HFF-Myc (cell line): ENCODE measurements around the gene KCNC1.

Experiments
- DNase-seq: peaks from one replicate; pipeline ENCODE4 v3.0.0-alpha.2; 2011; ENCODE audit warnings: low read depth; ENCODE audit errors: extremely low read depth
- H3K4me3 ChIP-seq: replicated peaks from 2 replicates; pipeline ENCODE4 v1.5.1; 2011; ENCODE audit warnings: low read depth, mild to moderate bottlenecking, control low read depth, low read length
- TF ChIP-seq, protein P1 (sequence below): IDR thresholded peaks from 2 replicates; pipeline ENCODE4 v1.5.1; 2012; ENCODE audit warnings: mild to moderate bottlenecking, low read depth, low read length, control low read depth; ENCODE audit errors: missing control alignments

Gene KCNC1

DNA sequence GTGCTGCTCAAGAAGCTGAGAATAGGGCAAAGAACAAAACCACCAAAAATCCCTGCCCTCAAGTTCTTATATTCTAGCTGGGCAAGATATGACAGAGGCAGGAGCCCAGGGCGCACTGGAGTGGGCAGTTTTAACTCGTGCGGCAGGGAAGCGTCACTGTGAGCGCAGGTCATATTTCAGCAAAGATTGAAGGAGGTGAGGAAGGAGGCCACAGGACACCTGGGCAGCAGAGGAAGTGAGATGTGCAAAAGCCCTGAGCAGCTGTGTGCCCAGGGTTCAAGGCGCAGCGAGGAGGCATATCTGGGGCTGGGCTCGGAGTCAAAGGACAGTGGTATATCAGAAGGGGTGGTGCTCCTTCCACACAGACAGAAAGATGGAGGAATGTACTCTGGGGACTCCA is 13.5 kb downstream of the KCNC1 start:
- TF ChIP-seq, protein P1, sequence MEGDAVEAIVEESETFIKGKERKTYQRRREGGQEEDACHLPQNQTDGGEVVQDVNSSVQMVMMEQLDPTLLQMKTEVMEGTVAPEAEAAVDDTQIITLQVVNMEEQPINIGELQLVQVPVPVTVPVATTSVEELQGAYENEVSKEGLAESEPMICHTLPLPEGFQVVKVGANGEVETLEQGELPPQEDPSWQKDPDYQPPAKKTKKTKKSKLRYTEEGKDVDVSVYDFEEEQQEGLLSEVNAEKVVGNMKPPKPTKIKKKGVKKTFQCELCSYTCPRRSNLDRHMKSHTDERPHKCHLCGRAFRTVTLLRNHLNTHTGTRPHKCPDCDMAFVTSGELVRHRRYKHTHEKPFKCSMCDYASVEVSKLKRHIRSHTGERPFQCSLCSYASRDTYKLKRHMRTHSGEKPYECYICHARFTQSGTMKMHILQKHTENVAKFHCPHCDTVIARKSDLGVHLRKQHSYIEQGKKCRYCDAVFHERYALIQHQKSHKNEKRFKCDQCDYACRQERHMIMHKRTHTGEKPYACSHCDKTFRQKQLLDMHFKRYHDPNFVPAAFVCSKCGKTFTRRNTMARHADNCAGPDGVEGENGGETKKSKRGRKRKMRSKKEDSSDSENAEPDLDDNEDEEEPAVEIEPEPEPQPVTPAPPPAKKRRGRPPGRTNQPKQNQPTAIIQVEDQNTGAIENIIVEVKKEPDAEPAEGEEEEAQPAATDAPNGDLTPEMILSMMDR: no peak
- no peak for DNase-seq
- H3K4me3 ChIP-seq: no peak overlapping the region

- TF ChIP-seq, protein P1: no peak
Measured at GRCh38 chr11:17748761-17749721, 14.5 kb downstream of the KCNC1 start.

GRCh38 chr11:17750013-17750800 is 15.6 kb downstream of the KCNC1 start:
- DNase-seq: no peak
- TF ChIP-seq, protein P1: no peak
- H3K4me3 ChIP-seq: no peak overlapping the region

More at GRCh38 chr11:17748761-17749721, 14.5 kb downstream of the KCNC1 start:
- H3K4me3 ChIP-seq: no peak overlapping the region
- DNase-seq: no peak

- TF ChIP-seq, protein P1: no peak
- DNase-seq: no peak
- no peak overlapping the region for H3K4me3 ChIP-seq
Measured at GRCh38 chr11:17750801-17751165, 16.2 kb downstream of the KCNC1 start.

- H3K4me3 ChIP-seq: no peak overlapping the region
- TF ChIP-seq, protein P1: no peak
- no peak for DNase-seq
Measured at GRCh38 chr11:17751558-17751957, 17.0 kb downstream of the KCNC1 start.

DNA sequence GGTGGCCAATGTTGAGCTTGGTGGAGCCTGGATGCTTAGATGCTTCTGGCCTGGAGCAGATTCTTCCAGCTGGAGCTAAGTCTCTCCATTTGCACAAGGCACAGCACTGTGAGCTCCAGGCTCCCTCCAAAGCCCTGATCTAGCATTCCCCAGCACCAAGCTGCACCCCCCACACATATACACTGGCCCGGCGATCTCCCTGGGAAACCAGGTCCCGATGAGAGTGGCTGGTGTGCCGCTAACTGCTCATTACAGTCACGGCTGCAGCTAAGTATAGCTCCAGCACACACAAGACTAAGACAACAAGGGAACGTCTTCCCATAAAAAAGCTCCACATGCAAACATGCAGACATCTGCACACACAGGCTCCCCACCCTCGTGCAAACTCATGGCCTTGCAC is 17.6 kb downstream of the KCNC1 start:
- no peak for DNase-seq
- no peak overlapping the region for H3K4me3 ChIP-seq
- TF ChIP-seq, protein P1: no peak
